Measurements from ENCODE around the gene XYLT1.

XYLT1 gene

DNA sequence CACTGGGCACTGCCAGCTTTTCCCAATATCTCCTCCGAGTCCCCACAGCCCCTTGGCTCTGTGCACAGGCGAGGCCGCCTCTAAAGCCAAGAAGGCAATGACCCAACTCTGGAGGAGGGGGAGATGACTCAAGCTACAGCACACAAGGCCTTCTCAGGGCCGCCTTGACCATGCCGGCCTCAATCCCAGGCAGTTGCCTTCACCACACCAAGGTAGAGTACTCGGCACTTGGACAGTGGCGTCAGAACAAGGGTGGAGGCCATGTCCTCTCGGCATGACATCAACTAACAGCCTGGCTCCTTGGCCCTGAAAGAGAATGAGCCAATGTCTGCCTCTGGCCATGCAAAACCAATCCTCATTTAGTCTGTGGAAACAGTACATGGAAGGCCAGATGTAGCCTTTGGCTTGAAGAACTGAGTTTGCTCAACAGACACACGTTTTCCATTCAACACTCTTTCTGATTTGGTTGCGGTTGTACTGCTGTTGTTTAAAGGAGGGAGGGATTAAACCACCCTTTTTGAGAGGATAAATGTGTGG is 139.6 kb downstream of the XYLT1 start:
- TF ChIP-seq CTCF (conservative IDR thresholded peaks at IDR 0.05; ENCODE audit: low read length) (no peak), EZH2phosphoT487 (IDR thresholded peaks at IDR 0.05; ENCODE audit: borderline replicate concordance) (no peak)
- Histone ChIP-seq H3K36me3 (ENCODE audit: insufficient read depth, low read length) (peaks cover 22% of the 10 kb centered on the region; the same call in 1 of the 2 replicates), H3K79me2 (ENCODE audit: insufficient read depth, low read length) (peaks cover 95% of the 10 kb centered on the region), H3K9me2 (replicated peaks; ENCODE audit: low read depth, low read length) (no peaks in the 10 kb centered on the region), H3K4me2 (ENCODE audit: low read depth, low read length, poor library complexity, severe bottlenecking) (no peak overlapping the region), H3K4me3 (ENCODE audit: low read length, poor library complexity, severe bottlenecking) (no peak overlapping the region), H3K9ac (ENCODE audit: low read depth, low read length, poor library complexity, severe bottlenecking) (no peak overlapping the region), H3F3A (ENCODE audit: low read depth) (no peaks in the 10 kb centered on the region), H3K4me1 (ENCODE audit: insufficient read depth, low read length, poor library complexity, severe bottlenecking) (no peaks in the 10 kb centered on the region), H3K9me3 (ENCODE audit: insufficient read depth, low read depth, low read length) (no peaks in the 10 kb centered on the region), H4K20me1 (ENCODE audit: insufficient read depth, low read length, poor library complexity, severe bottlenecking) (peaks cover 46% of the 10 kb centered on the region), H3K27me3 (ENCODE audit: insufficient read depth, low read length, poor library complexity, severe bottlenecking) (no peaks in the 10 kb centered on the region), H2AFZ (ENCODE audit: low read length) (no peak overlapping the region)

DNA sequence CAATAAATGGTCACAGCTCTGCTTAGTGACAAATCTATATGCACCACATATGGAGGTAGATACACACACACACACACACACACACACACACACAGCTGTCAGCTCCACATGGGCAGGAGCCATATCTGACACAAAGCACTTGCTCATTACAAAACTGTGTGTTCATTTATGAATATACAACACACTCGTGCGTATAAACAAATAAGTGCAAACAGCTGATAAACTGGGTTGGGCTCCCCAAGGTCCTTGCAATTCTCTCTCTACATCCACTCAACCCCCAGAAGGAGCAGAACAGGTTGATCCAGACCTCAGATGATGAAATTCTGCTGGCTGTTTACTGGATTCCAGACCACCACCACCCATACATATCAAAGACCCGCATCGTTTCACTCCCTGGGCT is 140.7 kb downstream of the XYLT1 start:
- Histone ChIP-seq H3K4me2 (ENCODE audit: low read depth, low read length, poor library complexity, severe bottlenecking) (no peak overlapping the region), H3K4me1 (ENCODE audit: insufficient read depth, low read length, poor library complexity, severe bottlenecking) (no peaks in the 10 kb centered on the region), H3K79me2 (ENCODE audit: insufficient read depth, low read length) (peaks cover 95% of the 10 kb centered on the region), H4K20me1 (ENCODE audit: insufficient read depth, low read length, poor library complexity, severe bottlenecking) (peaks cover 49% of the 10 kb centered on the region), H3F3A (ENCODE audit: low read depth) (no peaks in the 10 kb centered on the region), H3K36me3 (ENCODE audit: insufficient read depth, low read length) (peaks cover 15% of the 10 kb centered on the region; the same call in 1 of the 2 replicates), H3K27me3 (ENCODE audit: insufficient read depth, low read length, poor library complexity, severe bottlenecking) (no peaks in the 10 kb centered on the region), H3K9me3 (ENCODE audit: insufficient read depth, low read depth, low read length) (no peaks in the 10 kb centered on the region), H3K9me2 (replicated peaks; ENCODE audit: low read depth, low read length) (no peaks in the 10 kb centered on the region), H2AFZ (ENCODE audit: low read length) (no peak overlapping the region), H3K9ac (ENCODE audit: low read depth, low read length, poor library complexity, severe bottlenecking) (no peak overlapping the region), H3K4me3 (ENCODE audit: low read length, poor library complexity, severe bottlenecking) (no peak overlapping the region)
- no peak for TF ChIP-seq EZH2phosphoT487 (IDR thresholded peaks at IDR 0.05; ENCODE audit: borderline replicate concordance)
- TF ChIP-seq CTCF (conservative IDR thresholded peaks at IDR 0.05; ENCODE audit: low read length) = no peak

- Histone ChIP-seq H3K4me1 (ENCODE audit: insufficient read depth, low read length, poor library complexity, severe bottlenecking) (no peaks in the 10 kb centered on the region), H3K79me2 (ENCODE audit: insufficient read depth, low read length) (peaks cover 94% of the 10 kb centered on the region), H4K20me1 (ENCODE audit: insufficient read depth, low read length, poor library complexity, severe bottlenecking) (peaks cover 52% of the 10 kb centered on the region), H3K27me3 (ENCODE audit: insufficient read depth, low read length, poor library complexity, severe bottlenecking) (no peaks in the 10 kb centered on the region), H3K9ac (ENCODE audit: low read depth, low read length, poor library complexity, severe bottlenecking) (no peak overlapping the region), H3K9me2 (replicated peaks; ENCODE audit: low read depth, low read length) (no peaks in the 10 kb centered on the region), H3F3A (ENCODE audit: low read depth) (no peaks in the 10 kb centered on the region), H3K4me3 (ENCODE audit: low read length, poor library complexity, severe bottlenecking) (no peak overlapping the region), H2AFZ (ENCODE audit: low read length) (no peak overlapping the region), H3K36me3 (ENCODE audit: insufficient read depth, low read length) (peaks cover 17% of the 10 kb centered on the region; the same call in 1 of the 2 replicates), H3K4me2 (ENCODE audit: low read depth, low read length, poor library complexity, severe bottlenecking) (no peak overlapping the region), H3K9me3 (ENCODE audit: insufficient read depth, low read depth, low read length) (no peaks in the 10 kb centered on the region)
- TF ChIP-seq EZH2phosphoT487 (IDR thresholded peaks at IDR 0.05; ENCODE audit: borderline replicate concordance) (no peak), CTCF (conservative IDR thresholded peaks at IDR 0.05; ENCODE audit: low read length) (no peak)
These were observed 141.4 kb downstream of the XYLT1 start for GRCh38 chr16:17329391-17329790.

All from Loucy (cell line).